Liver (tissue), 9 donors: ENCODE results near the gene MCM9. TPM values are rescaled to one million over a fixed set of nuclear protein-coding genes. Genes with fewer than 3 reads are reported as not detected.

Experiments used
- DNase-seq: peaks from one replicate; pipeline ENCODE4 v3.0.0-alpha.2; 2017; ENCODE audit warnings: low spot score
- H3K27ac ChIP-seq, 2 donors: one replicate each; pipeline ENCODE4 v1.7.0; 2013; ENCODE audit warnings: inconsistent platforms in 2 of 2, low read length in 2 of 2, control low read depth in 1 of 2, low read depth in 1 of 2, mild to moderate bottlenecking in 1 of 2
- H3K27me3 ChIP-seq, 4 donors: one replicate each; pipeline versions ENCODE4 v1.6.1 to v1.7.0; 2013; ENCODE audit warnings: low read length in 3 of 4, inconsistent platforms in 1 of 4, mild to moderate bottlenecking in 1 of 4, moderate library complexity in 1 of 4; ENCODE audit not compliant: control insufficient read depth in 4 of 4, insufficient read depth in 4 of 4
- H3K36me3 ChIP-seq, 4 donors: one replicate each; pipeline versions ENCODE4 v1.6.1 to v1.7.0; 2013; ENCODE audit warnings: low read length in 3 of 4, mild to moderate bottlenecking in 3 of 4, low read depth in 1 of 4, moderate library complexity in 1 of 4; ENCODE audit not compliant: control insufficient read depth in 4 of 4, insufficient read depth in 3 of 4
- H3K4me1 ChIP-seq, 4 donors: one replicate each; pipeline versions ENCODE4 v1.6.1 to v1.7.0; 2013; ENCODE audit warnings: low read length in 3 of 4, mild to moderate bottlenecking in 3 of 4, moderate library complexity in 1 of 4; ENCODE audit not compliant: control insufficient read depth in 4 of 4, insufficient read depth in 4 of 4
- H3K4me3 ChIP-seq, 3 donors: one replicate each; pipeline versions ENCODE4 v1.6.1 to v1.7.0; 2013; ENCODE audit warnings: low read length in 3 of 3, control low read depth in 1 of 3, low read depth in 1 of 3, mild to moderate bottlenecking in 1 of 3
- H3K9ac ChIP-seq, 2 donors: one replicate each; pipeline ENCODE4 v1.7.0; 2013; ENCODE audit warnings: low read length in 2 of 2, mild to moderate bottlenecking in 2 of 2, moderate library complexity in 2 of 2, control low read depth in 1 of 2, low read depth in 1 of 2
- H3K9me3 ChIP-seq, 4 donors: one replicate each; pipeline versions ENCODE4 v1.6.1 to v1.7.0; 2013; ENCODE audit warnings: low read length in 3 of 4; ENCODE audit not compliant: control insufficient read depth in 4 of 4
- ATF3 ChIP-seq: IDR thresholded peaks from 2 replicates; pipeline ENCODE4 v1.6.1; 2016; ENCODE audit warnings: antibody characterized with exemption
- EGR1 ChIP-seq, 2 donors: IDR thresholded peaks; 2 replicates each; pipeline ENCODE4 v1.6.1; 2016 to 2018; ENCODE audit warnings: antibody characterized with exemption in 2 of 2, low read depth in 2 of 2
- FOXA1 ChIP-seq: IDR thresholded peaks from 2 replicates; pipeline ENCODE4 v1.6.1; 2016; ENCODE audit warnings: antibody characterized with exemption
- FOXA2 ChIP-seq: IDR thresholded peaks from 2 replicates; pipeline ENCODE4 v1.6.1; 2016; ENCODE audit warnings: antibody characterized with exemption
- GABPA ChIP-seq, 2 donors: IDR thresholded peaks in 1 of 2; conservative IDR thresholded peaks in 1 of 2; 2 replicates each; pipeline ENCODE4 v1.6.1; 2016; ENCODE audit warnings: antibody characterized with exemption in 2 of 2, mild to moderate bottlenecking in 1 of 2, moderate library complexity in 1 of 2
- HNF4G ChIP-seq: IDR thresholded peaks from 2 replicates; pipeline ENCODE4 v1.6.1; 2016; ENCODE audit warnings: antibody characterized with exemption
- JUND ChIP-seq, 2 donors: IDR thresholded peaks; 2 replicates each; pipeline ENCODE4 v1.6.1; 2016; ENCODE audit warnings: antibody characterized with exemption in 2 of 2
- MAX ChIP-seq: IDR thresholded peaks from 2 replicates; pipeline ENCODE4 v1.6.1; 2016; ENCODE audit warnings: antibody characterized with exemption
- NR2F2 ChIP-seq: IDR thresholded peaks from 2 replicates; pipeline ENCODE4 v1.6.1; 2016; ENCODE audit warnings: antibody characterized with exemption
- RAD21 ChIP-seq, 2 donors: IDR thresholded peaks; 2 replicates each; pipeline ENCODE4 v1.6.1; 2016; ENCODE audit warnings: antibody characterized with exemption in 2 of 2, mild to moderate bottlenecking in 2 of 2
- REST ChIP-seq: IDR thresholded peaks from 2 replicates; pipeline ENCODE4 v1.6.1; 2016; ENCODE audit warnings: antibody characterized with exemption, mild to moderate bottlenecking
- RXRA ChIP-seq, 2 donors: IDR thresholded peaks; 2 replicates each; pipeline ENCODE4 v1.6.1; 2017 to 2018; ENCODE audit warnings: antibody characterized with exemption in 2 of 2, mild to moderate bottlenecking in 1 of 2
- TAF1 ChIP-seq: conservative IDR thresholded peaks from 2 replicates; pipeline ENCODE4 v1.6.1; 2016; ENCODE audit warnings: antibody characterized with exemption, mild to moderate bottlenecking
- YY1 ChIP-seq: IDR thresholded peaks from 2 replicates; pipeline ENCODE4 v1.6.1; 2016; ENCODE audit warnings: antibody characterized with exemption, mild to moderate bottlenecking
- ZBTB33 ChIP-seq: IDR thresholded peaks from 2 replicates; pipeline ENCODE4 v1.6.1; 2016; ENCODE audit warnings: antibody characterized with exemption
- WGBS: extraction: QIAGEN DNeasy Blood & Tissue Kit; methylation state at CpG from one replicate; pipeline ENCODE4 v1.1.7; 2013; 5-methylcytosine and 5-hydroxymethylcytosine counted together
- polyA plus RNA-seq, 2 donors: library from polyadenylated mRNA; stranded (reverse) in 1 of 2; unstranded in 1 of 2; fragments of 200-250 nt in 1 of 2; fragments of >200 nt in 1 of 2; fragmentation: Nextera tagmentation in 1 of 2; extraction: Ambion mirVana in 1 of 2; gene quantifications; one replicate each; pipeline versions ENCODE4 v1.2.1 to v1.2.3, GENCODE V29; 2013 to 2015
- total RNA-seq, 2 donors: library from RNA; depleted of rRNA; stranded (reverse); fragments of >200 nt; gene quantifications; one replicate each; pipeline ENCODE4 v1.2.3, GENCODE V29; 2014
- donor health status: healthy.
- donor health status: healthy.
- donor health status: healthy.
- donor health status: healthy.
- donor health status: healthy.

Gene MCM9
- total and polyA plus RNA-seq, 4 donors: 3.6 to 17.4 (median 8.7) TPM

GRCh38 chr6:118782651-118783050 is 152.3 kb downstream of the MCM9 start:
- Histone ChIP-seq H3K4me1 (peaks cover 0 to 7% (median 4%) of the 10 kb centered on the region in 4 donors), H3K27me3 (no peaks in the 10 kb centered on the region), H3K9ac (no peak overlapping the region), H3K36me3 (no peaks in the 10 kb centered on the region), H3K9me3 (no peaks in the 10 kb centered on the region), H3K27ac (no peak overlapping the region), H3K4me3 (no peak overlapping the region)
- TF ChIP-seq RAD21 (IDR thresholded peaks at IDR 0.05): no peak
- WGBS: 84% methylated on average over 3 of the region's 3 CpGs
- no peak for DNase-seq

- H3K4me1 ChIP-seq: peaks cover 0 to 7% (median 4%) of the 10 kb centered on the region in 4 donors
- no peaks in the 10 kb centered on the region for H3K9me3 ChIP-seq
- H3K9ac ChIP-seq: no peak overlapping the region
- H3K4me3 ChIP-seq: no peak overlapping the region
- no peaks in the 10 kb centered on the region for H3K27me3 ChIP-seq
- 70% methylated on average over 2 of the region's 2 CpGs for WGBS
- H3K27ac ChIP-seq: no peak overlapping the region
- H3K36me3 ChIP-seq: no peaks in the 10 kb centered on the region
- TF ChIP-seq REST (no peak), HNF4G (no peak), GABPA (IDR thresholded peaks at IDR 0.05 in 1 of 2, conservative IDR thresholded peaks at IDR 0.05 in 1 of 2) (no peak), YY1 (no peak), FOXA1 (no peak), NR2F2 (no peak), FOXA2 (no peak), TAF1 (no peak), MAX (no peak), ZBTB33 (no peak), ATF3 (no peak), RXRA (IDR thresholded peaks at IDR 0.05) (no peak), JUND (IDR thresholded peaks at IDR 0.05) (no peak), EGR1 (IDR thresholded peaks at IDR 0.05; ENCODE audit: low read depth in 2 of 2) (no peak)
- no peak for DNase-seq
Observed at GRCh38 chr6:118781897-118782296, 153.1 kb downstream of the MCM9 start.
